ENCODE data around the gene RCBTB2.

RCBTB2 gene

DNA sequence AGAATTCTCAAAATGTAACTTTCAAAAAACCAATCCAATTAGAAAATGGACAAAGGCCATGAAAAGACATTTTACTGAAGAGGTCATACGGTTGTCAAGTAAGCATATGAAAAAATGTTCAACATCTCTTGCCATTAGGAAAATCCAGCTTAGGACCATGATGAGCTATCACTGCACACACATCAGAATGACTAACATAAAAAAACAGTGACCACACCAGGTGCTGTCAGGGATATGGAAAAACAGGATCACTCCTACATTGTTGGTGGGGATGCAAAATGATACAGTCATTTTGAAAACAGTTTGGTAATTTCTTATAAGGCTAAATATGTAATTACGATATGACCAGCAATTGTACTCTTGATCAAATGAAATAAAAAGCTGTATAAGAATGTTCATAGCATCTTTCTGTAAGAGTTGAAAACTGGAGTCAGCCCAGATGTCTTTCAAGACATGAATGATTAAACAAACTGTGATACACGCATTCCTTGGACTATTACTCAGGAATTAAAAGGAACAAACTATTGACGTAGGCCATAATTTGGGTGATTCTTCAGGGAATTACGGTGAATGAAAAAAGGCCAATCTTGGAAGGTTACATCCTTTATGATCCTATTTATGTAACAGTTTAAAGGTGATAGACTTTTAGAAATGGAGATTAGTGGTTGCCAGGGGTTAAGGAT is 26.9 kb upstream of the RCBTB2 start:
- Histone ChIP-seq H3K9ac (ENCODE audit: low read depth, low read length, poor library complexity, severe bottlenecking) (no peak overlapping the region), H3K4me1 (ENCODE audit: insufficient read depth, low read length, poor library complexity, severe bottlenecking) (peaks cover 29% of the 10 kb centered on the region), H3K27me3 (ENCODE audit: insufficient read depth, low read length, poor library complexity, severe bottlenecking) (peaks cover 19% of the 10 kb centered on the region), H3K79me2 (ENCODE audit: insufficient read depth, low read length) (no peaks in the 10 kb centered on the region), H3K9me2 (replicated peaks; ENCODE audit: low read depth, low read length) (no peaks in the 10 kb centered on the region), H3K36me3 (ENCODE audit: insufficient read depth, low read length) (no peaks in the 10 kb centered on the region), H3K9me3 (ENCODE audit: insufficient read depth, low read depth, low read length) (peaks cover 5% of the 10 kb centered on the region), H4K20me1 (ENCODE audit: insufficient read depth, low read length, poor library complexity, severe bottlenecking) (no peaks in the 10 kb centered on the region), H3F3A (ENCODE audit: low read depth) (peaks cover 9% of the 10 kb centered on the region), H3K4me2 (ENCODE audit: low read depth, low read length, poor library complexity, severe bottlenecking) (no peak overlapping the region), H3K4me3 (ENCODE audit: low read length, poor library complexity, severe bottlenecking) (no peak overlapping the region), H2AFZ (ENCODE audit: low read length) (no peak overlapping the region)
- TF ChIP-seq, protein P1, sequence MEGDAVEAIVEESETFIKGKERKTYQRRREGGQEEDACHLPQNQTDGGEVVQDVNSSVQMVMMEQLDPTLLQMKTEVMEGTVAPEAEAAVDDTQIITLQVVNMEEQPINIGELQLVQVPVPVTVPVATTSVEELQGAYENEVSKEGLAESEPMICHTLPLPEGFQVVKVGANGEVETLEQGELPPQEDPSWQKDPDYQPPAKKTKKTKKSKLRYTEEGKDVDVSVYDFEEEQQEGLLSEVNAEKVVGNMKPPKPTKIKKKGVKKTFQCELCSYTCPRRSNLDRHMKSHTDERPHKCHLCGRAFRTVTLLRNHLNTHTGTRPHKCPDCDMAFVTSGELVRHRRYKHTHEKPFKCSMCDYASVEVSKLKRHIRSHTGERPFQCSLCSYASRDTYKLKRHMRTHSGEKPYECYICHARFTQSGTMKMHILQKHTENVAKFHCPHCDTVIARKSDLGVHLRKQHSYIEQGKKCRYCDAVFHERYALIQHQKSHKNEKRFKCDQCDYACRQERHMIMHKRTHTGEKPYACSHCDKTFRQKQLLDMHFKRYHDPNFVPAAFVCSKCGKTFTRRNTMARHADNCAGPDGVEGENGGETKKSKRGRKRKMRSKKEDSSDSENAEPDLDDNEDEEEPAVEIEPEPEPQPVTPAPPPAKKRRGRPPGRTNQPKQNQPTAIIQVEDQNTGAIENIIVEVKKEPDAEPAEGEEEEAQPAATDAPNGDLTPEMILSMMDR (conservative IDR thresholded peaks at IDR 0.05; ENCODE audit: low read length) = no peak
- no peak for TF ChIP-seq EZH2phosphoT487 (IDR thresholded peaks at IDR 0.05; ENCODE audit: borderline replicate concordance)

DNA sequence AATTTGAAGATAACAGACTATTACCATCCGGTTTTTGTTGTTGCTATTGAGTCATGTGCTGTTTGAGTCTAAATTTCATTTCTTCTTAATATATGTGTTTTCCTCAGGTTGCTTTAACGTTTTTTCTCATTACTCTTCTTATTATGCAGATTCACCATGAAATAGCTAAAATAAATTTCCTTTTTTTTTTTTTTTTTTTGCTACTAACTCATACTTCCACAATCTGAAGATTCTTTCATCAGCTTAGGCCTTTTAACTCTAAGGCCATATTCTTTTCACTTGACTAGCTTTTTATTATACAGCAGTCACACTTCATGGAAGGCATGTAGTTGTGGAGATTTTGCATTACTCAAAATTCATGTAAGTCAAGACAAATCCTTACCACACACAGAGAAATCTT is 23.9 kb upstream of the RCBTB2 start:
- no peak for TF ChIP-seq EZH2phosphoT487 (IDR thresholded peaks at IDR 0.05; ENCODE audit: borderline replicate concordance)
- TF ChIP-seq, protein P1 (conservative IDR thresholded peaks at IDR 0.05; ENCODE audit: low read length) = no peak
- H2AFZ ChIP-seq (ENCODE audit: low read length) = no peak overlapping the region
- no peaks in the 10 kb centered on the region for H3K9me2 ChIP-seq (replicated peaks; ENCODE audit: low read depth, low read length)
- no peaks in the 10 kb centered on the region for H4K20me1 ChIP-seq (ENCODE audit: insufficient read depth, low read length, poor library complexity, severe bottlenecking)
- no peaks in the 10 kb centered on the region for H3K36me3 ChIP-seq (ENCODE audit: insufficient read depth, low read length)
- H3K4me3 ChIP-seq (ENCODE audit: low read length, poor library complexity, severe bottlenecking) = no peak overlapping the region
- peaks cover 12% of the 10 kb centered on the region for H3K9me3 ChIP-seq (ENCODE audit: insufficient read depth, low read depth, low read length)
- no peaks in the 10 kb centered on the region for H3K79me2 ChIP-seq (ENCODE audit: insufficient read depth, low read length)
- H3K9ac ChIP-seq (ENCODE audit: low read depth, low read length, poor library complexity, severe bottlenecking) = no peak overlapping the region
- H3K4me2 ChIP-seq (ENCODE audit: low read depth, low read length, poor library complexity, severe bottlenecking) = no peak overlapping the region
- H3F3A ChIP-seq (ENCODE audit: low read depth) = peaks cover under 1% of the 10 kb centered on the region; the same call in 1 of the 2 replicates
- peaks cover 8% of the 10 kb centered on the region for H3K27me3 ChIP-seq (ENCODE audit: insufficient read depth, low read length, poor library complexity, severe bottlenecking)
- H3K4me1 ChIP-seq (ENCODE audit: insufficient read depth, low read length, poor library complexity, severe bottlenecking) = peaks cover 8% of the 10 kb centered on the region

DNA sequence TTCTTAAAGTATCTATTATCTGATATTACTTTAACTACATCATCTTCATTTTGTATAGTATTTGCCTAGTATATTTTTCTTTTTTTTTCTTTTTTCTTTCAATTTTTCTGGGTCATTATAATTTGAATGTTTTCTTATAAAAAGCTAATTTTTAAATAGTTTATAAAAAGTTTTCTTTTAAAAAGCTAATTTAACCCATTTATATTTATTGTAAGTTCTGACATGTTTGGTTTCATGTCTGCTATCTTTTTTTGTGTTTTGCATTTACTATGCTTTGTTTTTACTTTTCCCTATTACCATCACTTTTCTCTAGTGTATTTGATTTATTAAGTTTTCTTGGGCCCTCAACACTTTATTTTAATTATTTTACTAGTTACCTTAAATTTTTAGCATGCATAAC is 22.6 kb upstream of the RCBTB2 start:
- Histone ChIP-seq H2AFZ (ENCODE audit: low read length) (no peak overlapping the region), H3K4me3 (ENCODE audit: low read length, poor library complexity, severe bottlenecking) (no peak overlapping the region), H3K79me2 (ENCODE audit: insufficient read depth, low read length) (no peaks in the 10 kb centered on the region), H3F3A (ENCODE audit: low read depth) (no peaks in the 10 kb centered on the region), H3K4me2 (ENCODE audit: low read depth, low read length, poor library complexity, severe bottlenecking) (no peak overlapping the region), H3K4me1 (ENCODE audit: insufficient read depth, low read length, poor library complexity, severe bottlenecking) (no peaks in the 10 kb centered on the region), H3K9me3 (ENCODE audit: insufficient read depth, low read depth, low read length) (peaks cover 22% of the 10 kb centered on the region), H3K36me3 (ENCODE audit: insufficient read depth, low read length) (no peaks in the 10 kb centered on the region), H3K9me2 (replicated peaks; ENCODE audit: low read depth, low read length) (no peaks in the 10 kb centered on the region), H3K9ac (ENCODE audit: low read depth, low read length, poor library complexity, severe bottlenecking) (no peak overlapping the region), H3K27me3 (ENCODE audit: insufficient read depth, low read length, poor library complexity, severe bottlenecking) (peaks cover 8% of the 10 kb centered on the region), H4K20me1 (ENCODE audit: insufficient read depth, low read length, poor library complexity, severe bottlenecking) (no peaks in the 10 kb centered on the region)
- no peak for TF ChIP-seq EZH2phosphoT487 (IDR thresholded peaks at IDR 0.05; ENCODE audit: borderline replicate concordance)
- TF ChIP-seq, protein P1 (conservative IDR thresholded peaks at IDR 0.05; ENCODE audit: low read length) = no peak

All from Loucy (cell line).